Loucy (cell line): Measurements from ENCODE around the gene TPO.

ENCODE experiments used
- H2AFZ ChIP-seq: fragments of 200-600 bp; sonication (generic); 2 replicates; pipeline ENCODE4 v1.6.0; 2016; ENCODE audit warnings: antibody characterized with exemption, mild to moderate bottlenecking, low read length, moderate library complexity
- H3F3A ChIP-seq: fragments of 200-600 bp; 2 replicates; pipeline ENCODE4 v1.6.0; 2016; ENCODE audit warnings: antibody characterized with exemption, low read depth, mild to moderate bottlenecking
- H3K27me3 ChIP-seq: fragments of 200-600 bp; sonication (generic); 2 replicates; pipeline ENCODE4 v1.6.1; 2014; ENCODE audit warnings: low read length, mild to moderate bottlenecking; ENCODE audit not compliant: insufficient read depth, poor library complexity, severe bottlenecking
- H3K36me3 ChIP-seq: fragments of 200-600 bp; sonication (generic); 2 replicates; pipeline ENCODE4 v1.6.1; 2016; ENCODE audit warnings: low read length; ENCODE audit not compliant: insufficient read depth
- H3K4me1 ChIP-seq: fragments of 200-600 bp; sonication (generic); 2 replicates; pipeline ENCODE4 v1.5.1; 2014; ENCODE audit warnings: low read length, mild to moderate bottlenecking; ENCODE audit not compliant: insufficient read depth, poor library complexity, severe bottlenecking
- H3K4me2 ChIP-seq: fragments of 200-600 bp; sonication (generic); 2 replicates; pipeline ENCODE4 v1.6.0; 2014; ENCODE audit warnings: antibody characterized with exemption, low read length, low read depth, mild to moderate bottlenecking; ENCODE audit not compliant: poor library complexity, severe bottlenecking
- H3K4me3 ChIP-seq: fragments of 200-600 bp; sonication (generic); 2 replicates; pipeline ENCODE4 v1.5.1; 2014; ENCODE audit warnings: low read length, mild to moderate bottlenecking, mixed read lengths; ENCODE audit not compliant: poor library complexity, severe bottlenecking
- H3K79me2 ChIP-seq: fragments of 200-600 bp; sonication (generic); 2 replicates; pipeline ENCODE4 v1.6.1; 2014; ENCODE audit warnings: low read length; ENCODE audit not compliant: insufficient read depth
- H3K9ac ChIP-seq: fragments of 200-600 bp; sonication (generic); 2 replicates; pipeline ENCODE4 v1.6.0; 2014; ENCODE audit warnings: mild to moderate bottlenecking, low read depth, low read length, moderate library complexity; ENCODE audit not compliant: poor library complexity, severe bottlenecking
- H3K9me2 ChIP-seq: fragments of 200-600 bp; sonication (generic); replicated peaks from 2 replicates; pipeline ENCODE4 v1.6.1; 2016; ENCODE audit warnings: low read depth, low read length, mixed read lengths
- H3K9me3 ChIP-seq: fragments of 200-600 bp; sonication (generic); 2 replicates; pipeline ENCODE4 v1.6.1; 2014; ENCODE audit warnings: mild to moderate bottlenecking, antibody characterized with exemption, low read length, low read depth; ENCODE audit not compliant: insufficient read depth
- H4K20me1 ChIP-seq: fragments of 200-600 bp; sonication (generic); 2 replicates; pipeline ENCODE4 v1.6.0; 2014; ENCODE audit warnings: antibody characterized with exemption, low read length, mild to moderate bottlenecking; ENCODE audit not compliant: insufficient read depth, poor library complexity, severe bottlenecking
- CTCF ChIP-seq: fragments of 200-600 bp; sonication (generic); conservative IDR thresholded peaks from 2 replicates; pipeline ENCODE4 v1.5.1; 2014; ENCODE audit warnings: mild to moderate bottlenecking, antibody characterized with exemption, low read length
- EZH2phosphoT487 ChIP-seq: fragments of 200-600 bp; IDR thresholded peaks from 2 replicates; pipeline ENCODE4 v1.6.1; 2018; ENCODE audit warnings: antibody characterized with exemption, mild to moderate bottlenecking, moderate library complexity, borderline replicate concordance

The TPO gene

DNA sequence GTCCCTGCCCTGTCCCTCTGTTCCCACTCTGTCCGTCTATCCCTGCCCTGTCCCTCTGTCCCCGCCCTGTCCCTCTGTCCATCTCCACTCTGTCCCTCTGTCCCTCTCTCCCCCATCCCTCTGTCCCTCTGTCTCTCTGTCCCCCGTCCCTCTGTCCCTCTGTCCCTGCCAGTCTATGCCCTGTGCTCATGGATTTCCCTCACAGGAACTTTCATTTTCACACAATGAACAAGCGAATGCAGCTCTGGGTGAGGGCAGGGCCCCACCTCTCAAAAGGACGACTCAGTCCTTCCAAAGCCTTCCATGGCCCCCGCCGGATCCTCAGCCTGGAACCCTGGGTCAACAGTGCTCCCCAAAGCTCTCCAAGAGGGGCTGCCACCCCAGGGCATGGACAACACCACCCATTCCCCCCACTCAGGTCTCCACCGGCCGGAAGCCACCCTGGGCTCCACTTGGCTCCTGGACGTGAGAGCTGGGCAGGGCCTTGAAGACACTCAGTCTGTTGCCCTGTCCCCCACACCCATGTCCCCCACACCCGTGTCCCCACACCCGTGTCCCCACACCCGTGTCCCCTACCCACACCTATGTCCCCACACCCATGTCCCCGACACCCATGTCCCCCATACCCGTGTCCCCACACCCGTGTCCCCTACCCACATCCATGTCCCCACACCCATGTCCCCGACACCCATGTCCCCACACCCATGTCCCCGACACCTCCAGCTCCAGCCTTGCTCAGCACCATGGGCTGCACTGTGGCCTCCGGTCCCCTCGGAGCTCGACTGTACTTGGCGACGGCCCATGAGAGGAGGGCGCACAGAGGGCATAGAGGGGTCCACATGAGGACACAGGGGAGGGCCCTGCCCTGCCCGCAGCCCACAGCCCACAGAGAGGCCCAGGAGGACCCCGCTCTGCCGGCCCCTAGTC is 175.1 kb downstream of the TPO start:
- Histone ChIP-seq H3K9me2 (no peaks in the 10 kb centered on the region), H2AFZ (no peak overlapping the region), H3K9me3 (no peaks in the 10 kb centered on the region), H3K4me3 (no peak overlapping the region), H3K36me3 (no peaks in the 10 kb centered on the region), H3F3A (no peaks in the 10 kb centered on the region), H3K4me2 (no peak overlapping the region), H3K27me3 (no peaks in the 10 kb centered on the region), H3K79me2 (no peaks in the 10 kb centered on the region), H4K20me1 (no peaks in the 10 kb centered on the region), H3K9ac (no peak overlapping the region), H3K4me1 (peaks cover 7% of the 10 kb centered on the region)
- TF ChIP-seq EZH2phosphoT487 (no peak), CTCF (no peak)

DNA sequence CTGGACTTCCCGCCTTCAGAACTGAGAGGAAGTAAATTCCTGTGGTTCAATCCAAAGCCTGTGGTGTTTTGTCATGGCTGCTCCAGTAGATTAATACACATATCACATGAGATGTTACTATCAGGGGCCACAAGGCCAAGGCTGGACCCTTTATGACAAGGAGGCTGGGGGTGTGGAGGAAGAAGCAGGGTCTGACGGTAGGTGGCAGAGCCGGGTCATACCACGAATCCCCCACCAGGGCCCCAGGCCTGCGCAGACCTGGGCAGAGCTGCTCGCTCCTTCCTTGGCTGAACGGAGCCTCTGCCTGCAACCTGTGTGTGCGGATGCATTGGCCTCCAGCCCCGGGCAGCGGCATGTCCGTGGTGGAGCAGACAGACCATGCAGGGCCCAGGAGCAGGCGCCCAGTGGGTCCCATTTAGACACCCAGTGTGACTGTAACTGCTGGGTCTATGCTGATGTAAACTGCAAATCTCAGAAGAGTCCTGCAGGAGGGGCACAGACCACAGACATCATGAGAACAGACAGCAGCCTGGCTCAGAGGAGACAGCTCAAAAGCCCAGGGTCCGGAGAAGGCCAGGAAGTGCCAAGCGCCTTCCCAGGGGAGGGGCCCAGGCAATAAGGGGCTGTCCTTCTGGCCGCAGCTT is 175.8 kb downstream of the TPO start:
- no peak overlapping the region for H2AFZ ChIP-seq
- H3K9ac ChIP-seq, result no peak overlapping the region
- H3K36me3 ChIP-seq, result no peaks in the 10 kb centered on the region
- H3K4me1 ChIP-seq, result peaks cover 15% of the 10 kb centered on the region
- no peaks in the 10 kb centered on the region for H3K9me3 ChIP-seq
- no peaks in the 10 kb centered on the region for H3K9me2 ChIP-seq
- H3K79me2 ChIP-seq, result no peaks in the 10 kb centered on the region
- no peak overlapping the region for H3K4me3 ChIP-seq
- H3K4me2 ChIP-seq, result no peak overlapping the region
- H4K20me1 ChIP-seq, result no peaks in the 10 kb centered on the region
- H3K27me3 ChIP-seq, result no peaks in the 10 kb centered on the region
- H3F3A ChIP-seq, result no peaks in the 10 kb centered on the region
- TF ChIP-seq EZH2phosphoT487 (no peak), CTCF (no peak)

DNA sequence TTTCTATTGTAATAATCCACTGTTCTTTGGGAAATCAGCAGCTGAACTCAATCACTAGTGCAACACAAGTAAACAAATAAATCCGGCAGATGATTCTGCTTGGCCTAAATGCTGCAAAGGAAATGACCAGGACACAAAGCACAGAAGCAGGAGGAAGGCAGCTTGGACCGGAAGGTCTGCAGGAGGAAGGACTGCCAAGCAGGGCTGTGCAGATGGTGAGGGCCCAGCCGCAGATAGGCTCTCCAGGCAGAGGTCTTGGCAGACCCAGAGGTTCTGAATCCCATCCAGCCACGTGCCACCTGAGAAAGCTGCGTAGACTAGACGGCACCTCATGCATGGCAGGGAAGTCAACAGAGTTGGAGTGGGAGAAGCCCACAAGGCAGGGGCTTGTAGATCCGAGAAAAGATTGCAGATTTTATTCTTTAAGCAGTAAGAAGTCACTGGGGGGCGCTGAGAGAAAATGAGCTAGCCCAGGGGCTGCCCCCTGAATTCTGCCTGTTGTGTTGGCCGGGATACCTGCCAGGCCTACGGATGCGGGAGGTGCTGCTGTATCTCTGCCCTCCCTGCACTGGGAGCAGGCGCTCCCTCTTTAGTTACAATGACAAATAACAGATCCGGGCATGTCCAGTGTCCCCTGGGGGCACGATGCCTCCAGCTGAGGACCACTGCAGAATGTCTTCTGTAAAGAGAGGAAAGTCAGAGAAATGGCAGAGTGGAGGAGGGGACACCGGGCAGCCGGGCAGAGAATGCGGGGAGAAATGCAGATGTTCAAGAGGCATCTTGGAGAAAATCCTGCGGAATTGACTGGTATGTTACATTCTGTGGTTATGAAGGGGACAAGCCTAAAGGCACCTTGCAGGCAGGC is 177.6 kb downstream of the TPO start:
- Histone ChIP-seq H3K79me2 (no peaks in the 10 kb centered on the region), H4K20me1 (no peaks in the 10 kb centered on the region), H2AFZ (no peak overlapping the region), H3K36me3 (no peaks in the 10 kb centered on the region), H3K4me2 (no peak overlapping the region), H3K9ac (no peak overlapping the region), H3K4me3 (no peak overlapping the region), H3K9me3 (no peaks in the 10 kb centered on the region), H3F3A (no peaks in the 10 kb centered on the region), H3K27me3 (no peaks in the 10 kb centered on the region), H3K4me1 (peaks cover 22% of the 10 kb centered on the region), H3K9me2 (no peaks in the 10 kb centered on the region)
- TF ChIP-seq CTCF, result 0 out of 2 replicates have a peak, but pooled peaks have one; percentile 24
- no peak for TF ChIP-seq EZH2phosphoT487
